PC-9 (cell line): ENCODE data around the gene ANP32B.
"Not testable (repeated sequence)": the region's sequence is repeated elsewhere in the genome, so short reads cannot be mapped to it uniquely, and the experiment has no call there.

Experiments used
- EZH2 ChIP-seq: fragments of 200-600 bp; sonication (generic); IDR thresholded peaks from 2 replicates; pipeline ENCODE4 v1.8.0; 2017; ENCODE audit warnings: antibody characterized with exemption, low read depth
- TF ChIP-seq, protein P1 (sequence below): fragments of 200-600 bp; sonication (generic); conservative IDR thresholded peaks from 2 replicates; pipeline ENCODE4 v1.6.1; 2017; ENCODE audit warnings: mixed run types, antibody characterized with exemption, mild to moderate bottlenecking, moderate library complexity

DNA sequence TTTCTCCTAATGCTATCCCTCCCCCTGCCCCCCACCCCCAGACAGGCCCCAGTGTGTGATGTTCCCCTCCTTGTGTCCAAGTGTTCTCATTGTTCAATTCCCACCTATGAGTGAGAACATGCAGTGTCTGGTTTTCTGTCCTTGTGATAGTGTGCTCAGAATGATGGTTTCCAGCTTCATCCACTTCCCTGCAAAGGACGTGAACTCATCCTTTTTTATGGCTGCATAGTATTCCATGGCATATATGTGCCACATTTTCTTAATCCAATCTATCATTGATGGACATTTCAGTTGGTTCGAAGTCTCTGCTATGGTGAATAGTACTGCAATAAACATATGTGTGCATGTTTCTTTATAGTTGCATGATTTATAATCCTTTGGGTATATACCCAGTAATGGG, 37.7 kb upstream of the ANP32B start:
- TF ChIP-seq, protein P1, sequence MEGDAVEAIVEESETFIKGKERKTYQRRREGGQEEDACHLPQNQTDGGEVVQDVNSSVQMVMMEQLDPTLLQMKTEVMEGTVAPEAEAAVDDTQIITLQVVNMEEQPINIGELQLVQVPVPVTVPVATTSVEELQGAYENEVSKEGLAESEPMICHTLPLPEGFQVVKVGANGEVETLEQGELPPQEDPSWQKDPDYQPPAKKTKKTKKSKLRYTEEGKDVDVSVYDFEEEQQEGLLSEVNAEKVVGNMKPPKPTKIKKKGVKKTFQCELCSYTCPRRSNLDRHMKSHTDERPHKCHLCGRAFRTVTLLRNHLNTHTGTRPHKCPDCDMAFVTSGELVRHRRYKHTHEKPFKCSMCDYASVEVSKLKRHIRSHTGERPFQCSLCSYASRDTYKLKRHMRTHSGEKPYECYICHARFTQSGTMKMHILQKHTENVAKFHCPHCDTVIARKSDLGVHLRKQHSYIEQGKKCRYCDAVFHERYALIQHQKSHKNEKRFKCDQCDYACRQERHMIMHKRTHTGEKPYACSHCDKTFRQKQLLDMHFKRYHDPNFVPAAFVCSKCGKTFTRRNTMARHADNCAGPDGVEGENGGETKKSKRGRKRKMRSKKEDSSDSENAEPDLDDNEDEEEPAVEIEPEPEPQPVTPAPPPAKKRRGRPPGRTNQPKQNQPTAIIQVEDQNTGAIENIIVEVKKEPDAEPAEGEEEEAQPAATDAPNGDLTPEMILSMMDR = not testable (repeated sequence)
- TF ChIP-seq EZH2 = not testable (repeated sequence)
